Measurements from ENCODE around the gene CEMIP.

Gene CEMIP

GRCh38 chr15:80996247-80996646 lies 217.1 kb downstream of the CEMIP start:
- H3K27me3 ChIP-seq = no peaks in the 10 kb centered on the region
- H3K9me3 ChIP-seq = no peaks in the 10 kb centered on the region
- no peaks in the 10 kb centered on the region for H3K4me1 ChIP-seq
- no peaks in the 10 kb centered on the region for H3K36me3 ChIP-seq
- H3K4me3 ChIP-seq (ENCODE audit: low read depth, low read length) = no peak overlapping the region
- peak; percentile 69 for TF ChIP-seq CTCF (IDR thresholded peaks at IDR 0.05; ENCODE audit: low read depth, low read length)
- no peak for DNase-seq

- no peak for DNase-seq
- Histone ChIP-seq H3K9me3 (no peaks in the 10 kb centered on the region), H3K27me3 (no peaks in the 10 kb centered on the region), H3K36me3 (peaks cover 1% of the 10 kb centered on the region), H3K4me1 (no peaks in the 10 kb centered on the region), H3K4me3 (ENCODE audit: low read depth, low read length) (no peak overlapping the region)
- no peak for TF ChIP-seq CTCF (IDR thresholded peaks at IDR 0.05; ENCODE audit: low read depth, low read length)
Measured at GRCh38 chr15:80997692-80998091, 218.5 kb downstream of the CEMIP start.

GRCh38 chr15:80998251-80998650 lies 219.1 kb downstream of the CEMIP start:
- DNase-seq = no peak
- no peaks in the 10 kb centered on the region for H3K27me3 ChIP-seq
- TF ChIP-seq CTCF (IDR thresholded peaks at IDR 0.05; ENCODE audit: low read depth, low read length) = no peak
- H3K4me3 ChIP-seq (ENCODE audit: low read depth, low read length) = no peak overlapping the region
- peaks cover 5% of the 10 kb centered on the region for H3K36me3 ChIP-seq
- no peaks in the 10 kb centered on the region for H3K4me1 ChIP-seq
- H3K9me3 ChIP-seq = no peaks in the 10 kb centered on the region

GRCh38 chr15:80999623-81000036 lies 220.5 kb downstream of the CEMIP start:
- peak overlapping the region; percentile 83 for H3K4me3 ChIP-seq (ENCODE audit: low read depth, low read length)
- no peak for DNase-seq
- no peak for TF ChIP-seq CTCF (IDR thresholded peaks at IDR 0.05; ENCODE audit: low read depth, low read length)
- H3K27me3 ChIP-seq = no peaks in the 10 kb centered on the region
- no peaks in the 10 kb centered on the region for H3K9me3 ChIP-seq
- no peaks in the 10 kb centered on the region for H3K4me1 ChIP-seq
- H3K36me3 ChIP-seq = peaks cover 5% of the 10 kb centered on the region

DNA sequence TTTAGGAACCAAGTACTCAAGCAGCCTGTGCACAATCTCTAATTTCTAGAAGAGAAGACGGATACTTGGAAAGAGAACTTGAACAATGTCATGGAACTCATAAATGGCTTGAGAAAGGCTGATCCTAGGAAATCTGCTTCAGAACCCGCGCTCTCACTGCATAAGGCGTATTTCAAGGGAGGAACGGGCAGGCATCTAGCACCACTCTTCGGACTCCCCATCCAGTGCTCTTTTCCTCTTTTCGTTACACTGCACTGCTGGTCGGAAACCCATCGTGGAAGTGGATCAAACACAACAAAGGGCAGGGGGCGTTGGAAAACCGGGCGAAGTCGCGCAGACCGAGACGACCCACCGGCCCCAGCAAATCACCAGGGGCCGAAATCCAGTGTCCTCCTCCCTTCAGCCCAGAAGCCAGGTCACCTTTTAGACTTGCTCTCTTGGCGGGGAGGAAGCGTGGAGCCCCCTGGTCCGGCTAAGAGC lies 221.0 kb downstream of the CEMIP start:
- no peak for DNase-seq
- Histone ChIP-seq H3K4me3 (ENCODE audit: low read depth, low read length) (peak overlapping the region; percentile 83), H3K9me3 (no peaks in the 10 kb centered on the region), H3K36me3 (peaks cover 5% of the 10 kb centered on the region), H3K27me3 (no peaks in the 10 kb centered on the region), H3K4me1 (no peaks in the 10 kb centered on the region)
- 0 out of 2 replicates have a peak, but pooled peaks have one; percentile 1 for TF ChIP-seq CTCF (IDR thresholded peaks at IDR 0.05; ENCODE audit: low read depth, low read length)

GRCh38 chr15:81000624-81001151 lies 221.5 kb downstream of the CEMIP start, which contains the start of gene TLNRD1:
TLNRD1 (plus strand) TSS chr15:81000923; CDS start chr15:81002272, 1,349 bp downstream.
- peak; percentile 92 for DNase-seq
- Histone ChIP-seq H3K4me1 (no peaks in the 10 kb centered on the region), H3K9me3 (no peaks in the 10 kb centered on the region), H3K27me3 (no peaks in the 10 kb centered on the region), H3K36me3 (peaks cover 5% of the 10 kb centered on the region), H3K4me3 (ENCODE audit: low read depth, low read length) (peak within 1 kb of the TSS; percentile 83)
- TF ChIP-seq CTCF (IDR thresholded peaks at IDR 0.05; ENCODE audit: low read depth, low read length) = no peak
